GM21390 (cell line): ENCODE results near the gene BSPRY.
A peak's percentile ranks its signal among the peaks of the same experiment; 100 is the strongest.
"Not testable (repeated sequence)": the region's sequence is repeated elsewhere in the genome, so short reads cannot be mapped to it uniquely, and the experiment has no call there.

Source experiments
- ATAC-seq: cut with Tn5 transposase; IDR thresholded peaks from one replicate; pipeline ENCODE4 v1.9.1; 2021; ENCODE audit not compliant: unreplicated experiment

BSPRY gene

DNA sequence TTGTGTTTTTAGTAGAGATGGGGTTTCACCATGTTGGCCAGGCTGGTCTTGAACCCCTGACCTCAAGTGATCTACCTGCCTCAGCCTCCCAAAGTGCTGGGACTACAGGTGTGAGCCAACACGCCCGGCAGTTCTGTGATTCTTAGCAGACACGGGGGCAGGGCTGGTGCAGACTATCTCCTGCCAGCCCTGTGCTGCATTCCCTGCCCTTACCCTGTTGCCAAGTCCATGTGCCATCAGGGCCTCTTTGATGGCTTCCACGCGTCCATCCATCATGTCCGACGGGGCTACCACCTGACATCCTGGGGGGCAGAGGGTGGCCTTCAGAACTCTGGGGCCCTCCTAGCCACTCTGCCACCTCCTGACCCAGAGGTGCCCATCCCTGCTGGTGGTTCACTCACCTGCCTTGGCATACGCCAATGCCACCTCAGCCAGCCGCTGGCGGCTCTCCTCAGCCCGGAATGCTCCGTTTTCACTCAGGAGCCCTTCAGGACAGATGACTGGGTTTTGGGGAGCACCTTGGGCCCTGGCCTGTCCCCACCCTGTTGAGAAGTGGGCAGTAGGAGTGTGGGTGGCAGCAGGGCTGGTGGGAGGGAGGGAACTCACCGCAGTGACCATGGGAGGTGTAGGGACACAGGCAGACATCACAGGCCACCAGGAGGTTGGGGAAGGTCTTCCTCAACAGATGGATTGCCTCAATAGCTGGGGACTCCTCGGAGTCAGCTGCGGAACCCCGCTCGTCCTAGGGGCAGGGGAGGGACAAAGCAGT is 41.0 kb downstream of the BSPRY start:
- ATAC-seq, result no peak

DNA sequence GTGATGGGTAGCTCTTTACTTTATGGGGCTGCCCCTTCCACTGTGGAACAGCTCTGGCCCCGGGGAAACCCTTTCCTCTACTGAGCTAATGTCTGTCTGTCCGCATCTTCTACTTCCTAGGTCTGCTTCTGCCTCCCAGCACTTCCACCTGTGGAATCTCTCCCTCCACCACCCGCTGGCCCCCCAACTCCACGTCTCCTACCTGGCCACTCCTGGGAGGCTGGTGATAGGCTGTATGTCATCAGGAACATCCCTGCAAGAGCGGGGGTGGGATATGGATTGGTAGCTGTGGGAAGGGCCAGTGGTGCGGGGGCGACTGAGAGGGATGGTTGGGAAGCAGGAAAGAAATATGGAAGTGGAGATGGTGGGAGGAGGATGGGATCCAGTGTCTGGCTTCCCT is 42.6 kb downstream of the BSPRY start:
- no peak for ATAC-seq

DNA sequence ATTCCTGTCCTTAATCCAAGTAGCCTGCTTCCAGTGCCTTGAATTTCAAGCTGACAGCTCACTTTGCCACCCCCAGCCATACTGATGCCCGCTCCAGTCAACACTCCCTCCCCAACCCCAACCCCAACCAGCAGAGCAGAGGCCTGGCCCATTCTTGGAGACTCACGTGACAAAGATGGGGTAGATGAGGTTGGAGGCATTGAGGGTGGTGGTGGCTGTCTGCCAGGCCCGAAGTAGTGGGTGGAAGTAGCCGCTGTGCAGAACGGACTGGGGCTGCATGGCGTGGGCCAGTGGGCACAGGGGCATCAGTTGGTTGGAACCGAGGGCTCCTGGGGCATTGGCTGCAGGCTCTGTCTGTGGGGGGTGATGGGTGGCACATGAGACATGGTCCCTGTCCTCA is 43.9 kb downstream of the BSPRY start:
- ATAC-seq, result no peak

DNA sequence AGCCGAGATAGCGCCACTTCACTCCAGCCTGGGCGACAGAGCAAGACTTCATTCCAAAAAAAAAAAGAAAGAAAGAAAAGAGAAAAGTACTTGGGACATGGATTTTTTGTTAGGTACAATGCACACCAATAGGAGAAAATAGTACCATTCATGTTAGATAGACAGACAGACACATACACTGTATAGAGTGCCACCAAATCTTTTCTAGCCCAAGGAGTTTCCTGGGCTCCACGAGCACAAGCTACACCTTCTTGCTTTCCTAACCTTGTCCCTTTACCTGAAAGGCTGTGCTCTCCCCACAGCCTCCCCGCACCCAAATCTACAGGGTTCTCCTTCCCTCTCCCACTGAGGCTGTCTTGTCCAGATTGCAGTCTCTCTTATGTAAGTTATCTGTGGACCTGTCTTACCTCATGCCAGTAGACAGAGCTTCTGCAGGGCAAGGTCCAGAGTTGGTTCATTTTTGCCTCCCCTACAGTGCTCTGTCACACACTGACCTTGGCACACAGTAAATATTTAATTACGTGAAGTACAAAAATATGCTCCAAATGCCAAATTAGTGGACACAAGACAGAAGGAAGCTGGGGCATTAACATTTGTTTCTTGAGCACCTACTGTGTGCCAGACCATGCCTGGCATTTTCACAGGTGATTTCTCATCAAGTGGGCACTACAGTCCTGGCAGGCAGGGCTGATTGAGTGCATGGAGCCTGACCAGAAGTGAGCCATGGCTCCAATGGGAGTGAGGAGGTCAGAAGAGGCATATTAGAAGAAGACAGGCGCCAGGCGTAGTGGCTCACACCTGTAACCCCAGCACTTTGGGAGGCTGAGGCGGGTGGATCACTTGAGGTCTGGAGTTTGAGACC is 45.9 kb downstream of the BSPRY start:
- no peak for ATAC-seq

DNA sequence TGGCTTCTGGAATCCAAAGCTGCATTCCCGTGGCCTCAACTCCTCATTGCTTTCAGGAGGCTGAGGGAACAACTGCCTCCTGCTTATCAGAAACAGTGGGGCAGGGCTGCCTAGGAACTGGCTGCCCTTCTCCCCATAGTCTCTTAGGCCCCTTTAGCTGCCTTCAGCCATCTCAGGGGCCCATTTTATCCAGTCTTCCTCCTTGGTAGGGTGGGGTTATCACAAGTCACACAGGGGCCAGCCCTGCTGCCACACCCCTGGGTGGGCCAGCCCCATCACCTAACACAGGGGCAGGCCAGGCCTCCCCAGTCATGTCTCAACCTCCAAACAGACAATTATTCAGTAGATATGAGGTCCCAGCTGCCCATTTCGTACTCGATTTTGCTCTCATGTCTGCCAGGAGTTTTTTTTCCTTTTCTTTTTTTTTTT is 47.9 kb downstream of the BSPRY start:
- no peak for ATAC-seq

DNA sequence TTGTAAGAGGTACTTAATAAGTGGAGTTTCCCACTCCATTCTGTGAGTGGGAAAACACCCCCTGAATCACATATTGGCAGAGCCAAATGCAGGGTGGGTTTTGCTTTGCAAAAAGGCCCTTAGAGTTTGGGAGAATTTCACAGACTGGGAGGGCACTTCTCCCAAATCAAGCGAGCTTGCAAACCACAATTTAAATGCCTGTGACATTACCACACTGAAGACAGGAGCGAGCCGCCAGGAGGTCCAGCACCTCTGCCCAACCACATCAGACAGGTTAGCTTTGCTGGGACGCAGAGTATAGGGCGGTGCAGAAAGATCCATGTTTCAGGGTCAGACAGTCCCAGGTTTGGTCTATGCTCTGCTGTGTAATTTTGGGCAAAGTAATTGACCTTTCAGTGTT is 49.5 kb downstream of the BSPRY start:
- no peak for ATAC-seq

DNA sequence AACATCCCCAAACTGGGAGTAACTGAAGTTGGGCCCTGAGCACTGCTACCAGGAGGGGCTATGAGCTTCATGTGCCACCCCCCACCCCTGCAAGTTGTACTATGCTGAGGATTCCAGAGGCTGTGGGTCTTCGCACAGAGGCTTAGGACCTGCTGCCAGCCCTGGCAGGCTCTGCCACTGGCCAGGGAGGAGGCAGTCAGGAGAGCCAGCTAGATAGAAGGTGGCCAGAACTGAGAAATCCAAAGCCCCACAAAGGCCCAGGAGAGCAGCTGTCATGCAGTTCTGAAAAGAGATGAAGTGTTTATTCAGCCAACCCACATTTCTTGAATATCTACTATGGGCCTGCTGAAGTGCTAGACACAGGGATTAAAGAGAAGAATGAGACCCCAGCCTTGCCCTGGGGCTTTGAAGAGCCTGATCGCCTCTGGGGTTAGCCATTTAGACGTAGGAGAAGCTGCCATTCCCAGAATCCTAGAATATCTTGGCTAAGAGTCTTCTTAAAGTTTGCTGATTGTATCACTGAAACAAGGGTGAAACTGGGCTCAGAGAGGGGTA is 50.4 kb downstream of the BSPRY start:
- ATAC-seq, result no peak

DNA sequence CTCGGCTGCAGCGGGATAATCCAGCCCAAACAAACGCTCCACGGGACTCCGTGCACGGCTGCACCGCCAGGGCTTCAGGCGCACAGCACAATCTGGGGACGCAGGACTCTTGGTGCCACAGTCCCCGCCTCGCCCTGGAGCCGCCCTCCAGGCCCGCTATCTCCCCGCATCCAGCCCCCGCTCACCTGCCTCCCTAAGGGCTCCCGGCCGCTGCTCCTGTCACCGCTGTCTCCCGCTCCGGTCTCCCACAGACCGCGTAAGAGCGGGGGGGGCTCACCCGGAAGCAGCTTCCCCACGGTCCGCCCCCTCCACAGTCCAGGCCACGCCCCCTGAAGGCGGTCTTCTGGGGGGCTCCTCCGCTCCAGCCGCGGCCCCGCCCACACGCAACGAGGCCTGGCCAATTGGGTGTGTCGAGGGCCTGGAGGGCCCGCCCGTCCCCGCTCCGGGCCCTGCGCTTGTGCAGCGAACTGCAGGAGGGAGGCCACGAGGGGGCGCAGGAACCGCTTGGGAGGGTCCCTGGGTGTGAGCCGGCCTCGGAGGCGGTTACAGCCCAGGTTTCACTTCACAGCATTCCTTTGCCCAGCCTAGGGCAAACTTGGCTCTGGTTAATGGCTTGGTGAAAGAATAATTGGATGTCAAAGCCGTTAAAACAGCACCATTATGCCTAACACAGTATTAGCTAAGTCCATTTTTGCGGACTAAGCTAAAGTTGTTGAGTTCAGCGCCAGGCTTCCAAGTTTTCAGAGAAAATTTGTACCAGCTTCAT is 51.9 kb downstream of the BSPRY start, which contains the start of gene ALAD:
Gene ALAD, minus strand, starts transcription at position 258 of the 766 bp plus-strand sequence. CDS start 7,725 bp downstream, outside the sequence.
- peak; percentile 99 for ATAC-seq

DNA sequence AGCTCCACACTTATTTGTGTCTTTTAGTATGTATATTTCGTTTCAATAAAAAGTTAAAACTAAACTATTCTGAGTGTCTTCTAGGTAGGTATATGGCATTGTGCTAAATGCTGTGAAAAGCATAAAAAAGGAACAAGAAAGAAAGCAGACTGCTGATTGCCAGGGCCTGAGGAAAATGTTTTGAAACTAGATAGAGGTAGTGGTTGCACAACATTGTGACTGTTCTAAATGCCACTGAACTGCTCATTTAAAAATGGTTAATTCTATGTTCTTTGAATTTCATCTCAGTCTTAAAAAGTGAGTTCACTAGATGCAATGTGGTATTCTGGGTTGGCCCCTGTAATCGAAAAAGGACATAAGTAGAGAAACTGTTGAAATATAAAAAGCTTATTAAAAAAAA is 54.3 kb downstream of the BSPRY start:
- no peak for ATAC-seq

DNA sequence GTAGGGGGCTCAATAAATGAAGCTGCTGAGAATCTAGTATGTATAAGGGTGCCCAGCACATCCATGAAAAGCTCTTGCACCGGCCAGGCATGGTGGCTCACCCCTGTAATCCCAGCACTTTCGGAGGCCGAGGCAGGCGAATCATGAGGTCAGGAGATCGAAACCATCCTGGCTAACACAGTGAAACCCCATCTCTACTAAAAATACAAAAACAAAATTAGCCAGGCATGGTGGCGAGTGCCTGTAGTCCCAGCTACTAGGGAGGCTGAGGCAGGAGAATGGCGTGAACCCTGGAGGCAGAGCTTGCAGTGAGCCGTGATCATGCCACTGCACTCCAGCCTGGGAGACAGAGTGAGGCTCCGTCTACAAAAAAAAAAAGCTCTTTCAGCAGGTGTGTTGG is 57.0 kb downstream of the BSPRY start:
- ATAC-seq, result not testable (repeated sequence)

DNA sequence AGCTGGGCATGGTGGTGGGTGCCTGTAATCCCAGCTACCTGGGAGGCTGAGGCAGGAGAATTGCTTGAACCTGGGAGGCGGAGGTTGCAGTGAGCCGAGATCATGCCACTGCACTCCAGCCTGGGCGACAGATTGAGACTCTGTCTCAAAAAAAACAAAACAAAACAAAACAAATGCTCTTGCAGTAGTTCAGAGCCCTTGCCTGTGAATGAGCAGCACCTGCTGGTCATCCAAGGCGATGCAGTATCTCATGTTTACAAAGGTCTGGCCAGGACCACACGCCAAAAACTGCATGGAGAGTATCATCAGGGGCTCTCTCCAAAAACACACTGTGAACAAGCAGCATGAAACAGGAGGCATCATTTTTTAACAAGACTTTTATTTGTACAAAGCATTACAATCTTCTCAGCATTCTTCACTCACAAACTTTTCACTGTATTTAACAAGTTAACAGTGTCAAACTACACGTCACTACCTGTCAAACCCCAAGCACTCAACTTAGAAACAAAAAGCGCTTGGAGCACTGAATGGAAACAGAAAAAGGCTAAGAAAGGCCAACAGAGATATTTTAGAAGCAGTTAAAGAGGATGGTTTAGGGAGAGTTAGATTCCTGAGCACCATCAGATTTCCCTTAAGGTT is 57.7 kb downstream of the BSPRY start:
- ATAC-seq, result not testable (repeated sequence)

DNA sequence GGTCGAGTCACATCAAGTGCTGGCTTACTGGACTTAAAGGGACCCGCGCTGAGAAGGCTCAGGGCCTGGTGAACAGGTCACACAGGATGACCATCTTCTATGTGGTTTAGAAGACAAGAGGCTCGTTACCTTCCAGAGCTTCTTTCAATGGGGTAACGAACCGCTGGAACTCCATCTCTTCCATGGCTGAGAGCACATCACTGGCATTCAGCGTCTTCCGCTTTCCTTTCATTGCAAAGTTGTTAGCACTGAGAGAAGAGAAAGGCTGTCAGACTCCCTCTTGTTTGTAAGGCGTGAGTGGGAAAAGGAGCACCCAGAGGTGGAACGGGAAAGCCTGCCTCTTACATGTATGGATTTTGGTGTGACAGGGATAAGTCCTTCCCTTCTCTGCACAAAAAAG is 60.1 kb downstream of the BSPRY start:
- no peak for ATAC-seq

DNA sequence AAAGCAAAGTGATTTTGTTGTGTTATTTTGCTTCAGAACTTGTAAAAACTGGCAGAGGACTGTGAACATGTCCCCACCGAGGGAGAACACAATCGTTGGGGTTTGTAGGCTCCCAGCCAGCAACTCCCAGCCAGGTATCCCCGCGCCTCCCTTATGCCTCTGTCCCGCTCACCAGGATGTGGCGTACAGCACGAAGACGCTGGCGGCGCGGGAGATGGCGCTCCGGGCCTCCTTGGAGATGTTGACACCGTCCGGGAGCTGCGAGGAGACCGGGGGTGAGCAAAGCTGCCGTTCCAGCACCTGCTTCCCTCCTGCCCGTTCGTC is 60.5 kb downstream of the BSPRY start:
- no peak for ATAC-seq

DNA sequence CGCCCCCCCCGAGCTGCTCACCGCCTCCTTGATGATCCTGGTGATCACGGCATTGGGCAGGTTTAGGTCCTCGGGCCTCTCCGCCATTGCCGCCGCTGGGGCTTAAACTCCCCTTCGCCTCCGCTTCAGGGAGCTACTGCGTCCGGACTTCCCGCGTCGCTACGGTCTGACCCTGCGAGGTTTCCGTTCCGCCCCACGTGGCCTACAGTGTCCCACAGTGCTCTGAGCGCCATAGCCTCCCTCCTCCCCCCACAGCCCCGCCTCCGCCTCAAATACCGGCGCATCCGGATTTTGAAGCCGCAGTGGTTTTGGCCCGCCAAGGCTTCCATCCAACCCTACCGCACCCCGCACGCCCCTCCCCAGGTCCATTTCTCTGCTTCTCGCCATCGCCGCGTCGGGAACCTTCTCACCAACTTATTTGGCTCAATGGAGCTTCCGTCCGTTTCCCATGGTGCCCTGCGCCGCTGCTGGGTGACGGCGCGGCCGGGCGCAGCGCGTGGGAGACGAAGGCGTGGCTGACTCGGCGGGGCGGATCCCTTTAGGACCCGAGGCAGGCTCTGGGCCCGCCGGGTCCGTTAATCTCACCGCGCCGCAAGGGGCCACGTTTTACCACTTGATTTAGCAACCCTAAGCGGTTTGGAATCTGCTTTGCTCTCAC is 61.0 kb downstream of the BSPRY start, which contains the start of the genes C9orf43 and POLE3:
Gene C9orf43, plus strand, starts transcription at position 541 of the 658 bp plus-strand sequence. CDS start 2,747 bp downstream, outside the sequence.
Gene POLE3, minus strand, starts transcription at position 469 of the 658 bp plus-strand sequence. Its CDS starts 382 bp downstream, at position 87.
- ATAC-seq, result peak; percentile 91

DNA sequence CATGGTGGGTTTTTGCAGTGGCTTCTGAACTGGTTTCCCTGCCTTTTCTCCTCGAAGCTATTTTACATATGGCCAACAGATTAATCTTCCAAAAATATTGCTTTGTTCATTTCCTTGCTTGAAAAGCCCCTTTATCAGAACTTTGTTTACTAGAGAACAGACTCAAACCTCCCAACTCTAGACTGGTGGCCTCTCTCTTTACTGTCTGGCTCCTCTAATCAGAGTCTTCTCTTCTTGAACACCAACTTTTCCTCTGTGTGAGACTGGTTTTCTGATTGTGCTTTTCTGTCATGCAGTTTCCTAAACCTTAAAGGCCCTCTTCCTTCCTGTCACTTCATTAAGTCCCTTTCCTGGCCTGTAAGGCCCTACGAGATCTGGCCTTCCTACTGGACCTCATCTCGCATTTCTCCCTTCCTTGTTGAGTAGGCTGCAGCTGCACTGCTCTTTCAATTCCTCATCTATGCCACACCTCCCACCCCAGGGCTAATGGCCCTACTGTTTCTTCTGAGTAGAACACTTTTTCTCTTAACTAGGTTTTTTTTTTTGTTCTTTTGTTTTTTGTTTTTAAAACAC is 66.9 kb downstream of the BSPRY start:
- ATAC-seq, result peak; percentile 97

DNA sequence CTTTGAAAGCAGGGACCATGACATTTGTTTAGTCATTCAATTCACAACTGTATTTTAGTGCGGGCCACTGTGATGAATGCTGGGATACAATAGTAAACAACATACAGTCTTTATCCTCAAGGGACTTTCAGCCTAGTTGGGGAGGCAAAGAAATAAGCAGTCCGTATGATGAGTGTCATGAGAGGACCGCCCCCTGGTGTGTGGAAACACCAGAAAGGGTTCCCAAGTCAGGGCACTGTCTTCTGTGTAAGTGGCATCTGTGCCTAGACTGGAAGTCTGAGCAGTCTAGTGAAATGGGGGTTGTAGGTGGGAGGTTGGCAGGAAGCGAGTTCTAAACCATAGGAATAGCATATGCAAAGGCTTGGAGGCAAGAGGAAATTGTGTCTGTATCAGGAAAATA is 68.0 kb downstream of the BSPRY start:
- ATAC-seq, result no peak
